Mucosa of rectum (tissue), 2 donors: Measurements from ENCODE around the gene TMEM33.

Experiments
- H3K27ac ChIP-seq, 2 donors: one replicate each; pipeline ENCODE4 v1.7.0; 2013; ENCODE audit warnings: inconsistent platforms in 2 of 2, low read depth in 2 of 2, low read length in 2 of 2
- H3K27me3 ChIP-seq, 2 donors: one replicate each; pipeline ENCODE4 v1.7.0; 2013; ENCODE audit warnings: low read length in 2 of 2; ENCODE audit not compliant: control insufficient read depth in 2 of 2, insufficient read depth in 2 of 2
- H3K36me3 ChIP-seq, 2 donors: one replicate each; pipeline ENCODE4 v1.7.0; 2013; ENCODE audit warnings: low read length in 2 of 2; ENCODE audit not compliant: control insufficient read depth in 2 of 2, insufficient read depth in 2 of 2
- H3K4me1 ChIP-seq, 2 donors: one replicate each; pipeline ENCODE4 v1.7.0; 2013; ENCODE audit warnings: low read length in 2 of 2, mild to moderate bottlenecking in 1 of 2; ENCODE audit not compliant: control insufficient read depth in 2 of 2, insufficient read depth in 2 of 2
- H3K4me3 ChIP-seq, 2 donors: one replicate each; pipeline ENCODE4 v1.7.0; 2013; ENCODE audit warnings: low read length in 2 of 2
- H3K9ac ChIP-seq, 2 donors: one replicate each; pipeline ENCODE4 v1.7.0; 2013; ENCODE audit warnings: low read length in 2 of 2, low read depth in 1 of 2, mild to moderate bottlenecking in 1 of 2
- H3K9me3 ChIP-seq, 2 donors: one replicate each; pipeline ENCODE4 v1.7.0; 2013; ENCODE audit warnings: low read length in 2 of 2; ENCODE audit not compliant: control insufficient read depth in 2 of 2
- donor health status: healthy.
- donor health status: Normal muscosa, but diverticular disease.

TMEM33 gene

GRCh38 chr4:41935652-41936021 is 408 bp downstream of the TMEM33 start:
- Histone ChIP-seq H3K4me3 (peak overlapping the region; percentile 92 to 99), H3K9ac (peak overlapping the region; percentile 76 to 80), H3K27ac (peak overlapping the region; percentile 74 to 80), H3K27me3 (no peaks in the 10 kb centered on the region), H3K9me3 (no peaks in the 10 kb centered on the region), H3K4me1 (peaks cover 9 to 12% of the 10 kb centered on the region in 2 donors), H3K36me3 (peaks cover 5 to 12% of the 10 kb centered on the region in 2 donors)

GRCh38 chr4:41939016-41939626 is 3.9 kb downstream of the TMEM33 start:
- no peaks in the 10 kb centered on the region for H3K27me3 ChIP-seq
- H3K9ac ChIP-seq: no peak overlapping the region
- H3K36me3 ChIP-seq: peaks cover 15 to 19% of the 10 kb centered on the region in 2 donors
- H3K9me3 ChIP-seq: no peaks in the 10 kb centered on the region
- H3K4me3 ChIP-seq: no peak overlapping the region
- H3K27ac ChIP-seq: no peak overlapping the region
- H3K4me1 ChIP-seq: peaks cover 9 to 12% of the 10 kb centered on the region in 2 donors

GRCh38 chr4:41940834-41941233 is 5.6 kb downstream of the TMEM33 start:
- H3K9me3 ChIP-seq: no peaks in the 10 kb centered on the region
- peaks cover 8 to 9% of the 10 kb centered on the region in 2 donors for H3K4me1 ChIP-seq
- H3K27me3 ChIP-seq: no peaks in the 10 kb centered on the region
- H3K4me3 ChIP-seq: no peak overlapping the region
- peaks cover 15 to 29% of the 10 kb centered on the region in 2 donors for H3K36me3 ChIP-seq
- H3K9ac ChIP-seq: no peak overlapping the region
- no peak overlapping the region for H3K27ac ChIP-seq

DNA sequence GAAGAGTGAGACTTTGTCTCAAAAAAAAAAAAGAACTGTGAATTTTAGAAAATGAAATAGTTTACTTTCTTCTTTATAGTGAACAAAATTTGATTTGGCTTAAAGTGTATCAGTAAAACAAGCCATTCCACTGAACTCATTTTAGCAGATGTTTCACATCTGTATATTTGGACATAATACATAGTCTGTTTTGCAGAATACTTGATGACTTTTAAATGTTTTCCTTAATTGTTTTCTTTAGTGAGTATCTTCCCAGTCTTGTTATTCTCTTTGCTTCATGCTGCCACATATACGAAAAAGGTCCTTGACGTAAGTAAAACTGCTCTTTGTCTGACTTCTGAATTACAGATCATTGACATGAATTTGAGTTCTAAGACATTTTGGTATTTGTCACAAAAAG is 8.3 kb downstream of the TMEM33 start:
- H3K36me3 ChIP-seq: peaks cover 22 to 35% of the 10 kb centered on the region in 2 donors
- H3K27me3 ChIP-seq: no peaks in the 10 kb centered on the region
- H3K9me3 ChIP-seq: no peaks in the 10 kb centered on the region
- H3K27ac ChIP-seq: no peak overlapping the region
- no peak overlapping the region for H3K4me3 ChIP-seq
- H3K4me1 ChIP-seq: no peaks in the 10 kb centered on the region
- no peak overlapping the region for H3K9ac ChIP-seq

DNA sequence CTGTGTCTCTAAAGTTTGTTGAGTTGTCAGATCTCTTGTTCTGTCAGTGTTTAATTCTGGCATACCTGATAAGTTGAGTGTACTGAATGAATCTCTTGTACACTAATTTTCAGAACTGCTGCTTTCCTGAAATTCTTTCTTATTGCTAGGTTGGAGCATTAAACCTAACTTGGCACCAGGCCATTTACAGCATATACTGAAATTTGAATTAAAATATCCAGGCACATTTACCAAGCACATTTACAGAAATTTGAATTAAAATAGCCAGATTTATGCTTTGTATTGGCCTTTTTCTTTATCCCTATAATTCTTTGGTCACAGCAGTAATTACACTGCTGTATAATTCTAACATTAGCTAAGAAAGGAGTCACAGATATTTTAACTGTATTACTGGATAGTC is 8.9 kb downstream of the TMEM33 start:
- no peak overlapping the region for H3K9ac ChIP-seq
- no peak overlapping the region for H3K27ac ChIP-seq
- no peaks in the 10 kb centered on the region for H3K27me3 ChIP-seq
- H3K36me3 ChIP-seq: peaks cover 22 to 35% of the 10 kb centered on the region in 2 donors
- no peaks in the 10 kb centered on the region for H3K9me3 ChIP-seq
- no peak overlapping the region for H3K4me3 ChIP-seq
- H3K4me1 ChIP-seq: no peaks in the 10 kb centered on the region

GRCh38 chr4:41949531-41949930 is 14.3 kb downstream of the TMEM33 start:
- Histone ChIP-seq H3K4me1 (no peaks in the 10 kb centered on the region), H3K4me3 (no peak overlapping the region), H3K9me3 (no peaks in the 10 kb centered on the region), H3K27ac (no peak overlapping the region), H3K36me3 (peaks cover 48 to 59% of the 10 kb centered on the region in 2 donors), H3K27me3 (no peaks in the 10 kb centered on the region), H3K9ac (no peak overlapping the region)

DNA sequence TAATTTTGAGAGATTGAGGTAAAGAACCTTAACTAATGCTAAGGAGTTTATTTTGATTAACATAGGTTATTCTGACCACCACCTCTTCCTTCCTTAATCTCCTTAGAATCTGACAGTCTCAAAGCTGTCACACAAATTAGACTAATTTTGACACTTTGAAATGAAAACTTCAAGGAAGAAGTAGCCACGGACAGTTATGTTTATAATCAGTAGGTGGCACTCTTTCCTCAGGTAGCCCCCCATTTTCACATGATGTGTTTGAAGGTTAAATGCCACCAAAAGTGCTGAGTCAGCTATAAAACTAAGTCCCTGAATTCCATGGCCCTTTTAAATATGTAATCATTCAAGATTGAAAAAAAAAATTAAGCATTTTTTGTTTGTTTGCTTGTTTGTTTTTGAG is 22.4 kb downstream of the TMEM33 start:
- Histone ChIP-seq H3K36me3 (peaks cover 17 to 22% of the 10 kb centered on the region in 2 donors), H3K27ac (no peak overlapping the region), H3K27me3 (no peaks in the 10 kb centered on the region), H3K9me3 (no peaks in the 10 kb centered on the region), H3K4me3 (no peak overlapping the region), H3K9ac (no peak overlapping the region), H3K4me1 (no peaks in the 10 kb centered on the region)

DNA sequence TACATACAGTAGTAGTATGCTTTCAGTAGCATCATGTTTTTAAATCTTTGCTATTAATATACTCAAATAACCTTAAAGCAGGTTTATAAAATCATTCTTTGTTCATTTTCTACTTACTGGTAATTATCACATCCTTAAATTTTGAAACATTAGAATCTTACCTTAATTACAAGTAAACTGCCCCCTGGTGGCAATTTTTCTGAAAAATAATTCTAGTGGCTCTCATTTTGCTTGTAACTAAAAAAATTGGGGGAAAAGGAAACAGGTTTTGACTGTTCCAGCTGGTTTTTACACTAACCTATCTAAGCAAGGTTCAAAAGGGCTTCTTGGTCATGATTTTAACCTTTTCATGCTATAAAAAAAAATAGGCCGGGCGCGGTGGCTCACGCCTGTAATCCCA is 27.9 kb downstream of the TMEM33 start:
- H3K4me1 ChIP-seq: no peaks in the 10 kb centered on the region
- no peaks in the 10 kb centered on the region for H3K36me3 ChIP-seq
- H3K27ac ChIP-seq: no peak overlapping the region
- H3K27me3 ChIP-seq: no peaks in the 10 kb centered on the region
- no peak overlapping the region for H3K4me3 ChIP-seq
- no peaks in the 10 kb centered on the region for H3K9me3 ChIP-seq
- H3K9ac ChIP-seq: no peak overlapping the region

DNA sequence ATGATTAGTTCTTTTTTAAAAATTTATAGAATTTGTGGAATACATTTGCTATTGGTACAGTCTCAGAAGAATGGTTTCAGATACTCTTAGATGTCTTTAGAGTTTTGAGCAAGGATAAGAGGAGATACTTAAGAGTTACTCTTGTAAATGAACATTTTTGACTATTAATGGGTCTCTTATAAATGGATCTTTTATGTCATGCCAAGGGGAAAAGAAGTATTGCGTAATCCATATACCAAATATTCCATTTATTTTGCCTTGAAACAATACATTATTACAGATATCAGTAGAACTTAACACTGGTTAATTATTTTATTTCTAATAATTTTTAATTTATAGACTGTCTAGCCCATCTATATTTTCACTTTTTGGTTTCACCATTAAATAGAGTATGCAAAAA is 29.2 kb downstream of the TMEM33 start:
- H3K4me3 ChIP-seq: no peak overlapping the region
- H3K9me3 ChIP-seq: no peaks in the 10 kb centered on the region
- no peaks in the 10 kb centered on the region for H3K36me3 ChIP-seq
- no peak overlapping the region for H3K9ac ChIP-seq
- no peaks in the 10 kb centered on the region for H3K27me3 ChIP-seq
- H3K4me1 ChIP-seq: no peaks in the 10 kb centered on the region
- H3K27ac ChIP-seq: no peak overlapping the region

DNA sequence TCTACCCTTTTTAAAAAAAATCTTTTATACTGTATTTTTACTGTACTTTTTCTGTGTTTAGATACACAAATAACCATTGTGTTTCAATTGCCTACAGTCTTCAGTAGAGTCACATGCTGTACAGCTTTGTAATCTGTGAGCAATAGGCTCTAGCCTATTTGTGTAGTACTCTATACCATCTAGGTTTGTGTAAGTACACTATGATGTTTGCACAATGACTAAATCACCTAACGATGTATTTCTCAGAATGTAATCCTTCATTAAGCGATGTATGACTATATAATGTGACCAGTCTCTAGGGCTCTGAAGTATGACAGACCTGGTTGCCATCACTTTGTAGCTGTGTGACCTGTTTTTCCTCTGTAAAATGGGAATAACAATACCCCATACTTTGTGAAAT is 32.2 kb downstream of the TMEM33 start:
- H3K9ac ChIP-seq: no peak overlapping the region
- H3K27me3 ChIP-seq: no peaks in the 10 kb centered on the region
- H3K4me1 ChIP-seq: no peaks in the 10 kb centered on the region
- H3K9me3 ChIP-seq: no peaks in the 10 kb centered on the region
- H3K36me3 ChIP-seq: no peaks in the 10 kb centered on the region
- H3K27ac ChIP-seq: no peak overlapping the region
- no peak overlapping the region for H3K4me3 ChIP-seq

GRCh38 chr4:41969671-41970070 is 34.4 kb downstream of the TMEM33 start:
- Histone ChIP-seq H3K4me1 (no peaks in the 10 kb centered on the region), H3K9me3 (no peaks in the 10 kb centered on the region), H3K27ac (no peak overlapping the region), H3K27me3 (no peaks in the 10 kb centered on the region), H3K4me3 (no peak overlapping the region), H3K9ac (no peak overlapping the region), H3K36me3 (no peaks in the 10 kb centered on the region)
